ENCODE measurements around the gene ATG9B. TPM values are rescaled to one million over a fixed set of nuclear protein-coding genes. Genes with fewer than 3 reads are reported as not detected.

The ATG9B gene
- total and polyA plus RNA-seq, 9 of the 15 experiments (the other 6 are each of a cell fraction or from before 2014, with no cell fraction given) = 0.29 to 8.0 (median 2.1) TPM

DNA sequence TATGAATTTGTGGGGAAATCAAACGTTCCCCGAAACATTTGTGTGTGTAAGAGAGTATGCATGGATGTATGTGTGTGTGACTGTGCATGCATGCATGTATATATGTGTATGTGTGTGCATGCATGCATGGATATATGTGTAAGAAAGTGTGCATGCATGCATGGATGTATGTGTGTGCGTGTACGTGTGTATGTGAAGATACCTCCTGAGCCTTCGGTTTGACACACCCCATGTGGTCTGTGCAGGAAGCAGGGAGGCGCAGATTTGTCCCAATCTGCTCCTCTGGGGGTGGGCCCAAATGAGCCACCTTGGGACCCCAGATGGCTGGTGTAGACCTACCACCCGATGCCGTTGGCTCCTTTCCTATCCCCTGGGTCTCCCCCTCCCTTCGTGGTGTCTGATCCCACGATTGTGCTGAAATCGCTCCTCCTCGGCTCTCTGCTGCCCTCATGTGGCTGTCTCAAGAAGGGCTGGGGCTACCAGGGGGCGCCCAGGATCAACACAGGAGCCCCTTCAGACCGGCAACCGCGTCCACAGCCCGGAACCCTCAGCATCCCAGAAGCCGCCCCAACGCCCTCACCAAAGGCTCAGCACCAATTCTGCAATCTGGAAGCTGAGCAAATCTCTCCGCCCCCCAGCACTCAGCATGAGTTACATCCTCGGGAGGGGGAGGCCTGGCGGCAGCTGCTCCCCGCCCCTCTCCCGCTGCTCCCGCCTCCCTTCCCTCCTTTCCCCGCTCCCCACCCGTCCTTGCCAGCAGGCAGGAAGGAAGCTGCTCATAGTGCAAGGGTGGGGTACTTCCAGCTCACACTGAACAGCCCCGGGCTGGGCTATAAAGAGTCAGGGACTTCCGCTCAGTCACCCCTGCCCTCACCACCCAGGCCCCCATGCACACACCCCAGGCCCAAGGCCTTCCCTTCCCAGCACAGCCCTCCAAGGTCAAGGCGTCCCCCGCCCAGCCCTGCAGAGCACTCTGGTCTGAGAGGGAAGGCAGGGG, 35.8 kb downstream of the ATG9B start:
- DNase-seq (ENCODE audit: extremely low read depth in 1 of 4, low spot score in 3 of 4) = peak; percentile 89 to 92 (median 91)
- no peaks in the 10 kb centered on the region; the same call in 1 of the 2 replicates for H3K9me3 ChIP-seq (replicated peaks; ENCODE audit: control insufficient read depth, insufficient read depth, low read depth, low read length)
- no peaks in the 10 kb centered on the region for H3K36me3 ChIP-seq (ENCODE audit: control insufficient read depth, insufficient read depth, low read length)
- ChIA-PET POLR2A (no interaction called here), CTCF (ENCODE audit: low intra/inter-chr PET ratio) (interaction anchor here (0.6 to 2.8 kb wide), 15 partner anchors 8 to 250 kb away, joined by 3 to 36 read pairs (median 5); no protein-coding TSS in a partner anchor)
- H3K27ac ChIP-seq (ENCODE audit: extremely low read depth, low read depth, low read length) = no peak overlapping the region
- no TSS peak for BruUV-seq (replicated peaks)
- WGBS (ENCODE audit: insufficient coverage, low coverage, missing lambda C conversion rate) = 22% methylated on average over 25 of the region's 31 CpGs
- H3K27me3 ChIP-seq (ENCODE audit: control insufficient read depth in 2 of 2, insufficient read depth in 2 of 2, low read length in 2 of 2) = no peaks in the 10 kb centered on the region
- H3K4me3 ChIP-seq = no peak overlapping the region
- peaks cover 3% of the 10 kb centered on the region for H3K9me1 ChIP-seq (ENCODE audit: control insufficient read depth, insufficient read depth, low read length)
- in situ Hi-C loops (cut with MboI) = loop anchor here (5.0 kb wide), 2 partner anchors 91 to 201 kb away; no protein-coding TSS in a partner anchor
- H3K79me2 ChIP-seq (ENCODE audit: control insufficient read depth, insufficient read depth, low read length) = no peaks in the 10 kb centered on the region
- peak; percentile 82 for FAIRE-seq
- intact Hi-C loops (cut with micrococcal nuclease) = loop anchor here (1.0 to 5.0 kb wide), 3 partner anchors 112 to 210 kb away; partner anchors contain the start of gene GBX1
- peak; percentile 82 for ATAC-seq
- H3K4me1 ChIP-seq (replicated peaks in 1 of 2; ENCODE audit: control insufficient read depth in 2 of 2, insufficient read depth in 2 of 2, low read length in 2 of 2) = peaks cover 26 to 36% of the 10 kb centered on the region in 2 experiments
- peak overlapping the region; percentile 83 for H2AFZ ChIP-seq (ENCODE audit: low read depth, low read length)
- peak overlapping the region in 1 of 2 experiments; percentile 72; a peak in 2 of 4 replicates for H3K9ac ChIP-seq (ENCODE audit: insufficient read depth in 1 of 2, low read depth in 2 of 2, low read length in 2 of 2)
- no peaks in the 10 kb centered on the region for H4K20me1 ChIP-seq (replicated peaks; ENCODE audit: control insufficient read depth, insufficient read depth, low read length)
- H3K4me2 ChIP-seq (ENCODE audit: insufficient read depth, low read length) = peak overlapping the region; percentile 64
- TF ChIP-seq ZNF707 (CRISPR knock-in tag; conservative IDR thresholded peaks at IDR 0.05) (no peak), ZNF589 (CRISPR knock-in tag; IDR thresholded peaks at IDR 0.05; ENCODE audit: low read depth) (no peak), CREM (IDR thresholded peaks at IDR 0.05; ENCODE audit: low read depth) (peak; percentile 52; the same call in 1 of the 2 replicates), XRCC5 (IDR thresholded peaks at IDR 0.05; ENCODE audit: low read depth, low read length) (peak; percentile 75), L3MBTL2 (IDR thresholded peaks at IDR 0.05) (peak; percentile 55), GATA2 (CRISPR knock-in tag; IDR thresholded peaks at IDR 0.05) (peak; percentile 92), REST (IDR thresholded peaks at IDR 0.05; ENCODE audit: borderline replicate concordance) (peak; percentile 94), REST (CRISPR knock-in tag; IDR thresholded peaks at IDR 0.05; ENCODE audit: low read depth) (peak; percentile 76; the same call in 1 of the 2 replicates), FOXA3 (CRISPR knock-in tag; conservative IDR thresholded peaks at IDR 0.05 in 1 of 2, IDR thresholded peaks at IDR 0.05 in 1 of 2) (no peak), CREB1 (IDR thresholded peaks at IDR 0.05) (no peak; the same call in 1 of the 2 replicates), CREB1 (CRISPR knock-in tag; IDR thresholded peaks at IDR 0.05) (peak; percentile 27; the same call in 1 of the 2 replicates), NFIC (IDR thresholded peaks at IDR 0.05) (peak; percentile 44; the same call in 1 of the 2 replicates), CHD2 (IDR thresholded peaks at IDR 0.05; ENCODE audit: low read depth, low read length) (no peak)
